ENCODE measurements around the gene C1orf232. TPM values are rescaled to one million over a fixed set of nuclear protein-coding genes. Genes with fewer than 3 reads are reported as not detected.
A peak's percentile ranks its signal among the peaks of the same experiment; 100 is the strongest.

Gene C1orf232
- total RNA-seq, 1 donor from 2014 or later, result not detected

GRCh38 chr1:26155370-26156284 is 13.1 kb downstream of the C1orf232 start:
- Histone ChIP-seq H3K4me1 (peaks cover 22% of the 10 kb centered on the region), H3K4me3 (peak overlapping the region; percentile 32), H3K27ac (peak overlapping the region; percentile 27), H3K36me3 (no peaks in the 10 kb centered on the region), H3K27me3 (ENCODE audit: low read depth) (peaks cover 34% of the 10 kb centered on the region), H3K9me3 (no peaks in the 10 kb centered on the region)
- no peak for TF ChIP-seq CTCF (IDR thresholded peaks at IDR 0.05)
- DNase-seq (no peak), ATAC-seq (peak; percentile 21 to 34)
- intact Hi-C loops (cut with DNase I), result no loop called here

GRCh38 chr1:26154750-26155149 is 14.0 kb downstream of the C1orf232 start:
- intact Hi-C loops (cut with DNase I), result no loop called here
- no peak for DNase-seq
- Histone ChIP-seq H3K4me1 (peaks cover 22% of the 10 kb centered on the region), H3K36me3 (no peaks in the 10 kb centered on the region), H3K27me3 (ENCODE audit: low read depth) (peaks cover 32% of the 10 kb centered on the region), H3K4me3 (peak overlapping the region; percentile 3), H3K27ac (no peak overlapping the region), H3K9me3 (no peaks in the 10 kb centered on the region)
- peak in 1 of 2 donors; percentile 20 for ATAC-seq
- TF ChIP-seq CTCF (IDR thresholded peaks at IDR 0.05), result no peak

DNA sequence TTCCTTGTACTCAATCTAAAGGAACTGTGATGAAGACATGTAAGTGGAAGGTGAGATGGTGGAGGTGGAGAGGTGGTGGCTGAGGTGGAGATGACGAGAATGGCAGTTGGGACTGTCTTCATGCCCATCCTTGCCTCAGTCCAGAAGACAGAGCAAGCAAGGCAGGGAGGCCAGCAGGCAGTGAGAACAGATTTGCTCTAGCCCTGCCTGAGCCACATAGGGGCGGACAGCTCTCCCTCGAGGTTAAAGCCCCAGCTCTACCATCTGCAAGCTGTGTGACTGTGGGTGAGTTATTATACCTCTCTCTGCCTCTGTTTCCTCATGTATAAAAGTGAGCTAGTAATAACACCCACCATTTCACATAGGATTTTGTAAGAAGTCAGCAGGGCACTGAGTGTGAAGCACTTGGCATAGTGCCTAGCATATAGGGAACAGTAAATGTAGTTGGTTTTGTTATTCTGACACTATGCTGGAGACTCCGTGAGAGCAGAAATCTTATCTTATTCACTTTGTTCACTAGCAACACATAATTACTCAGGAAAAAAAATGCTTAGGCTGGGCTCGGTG is 14.7 kb downstream of the C1orf232 start:
- Histone ChIP-seq H3K36me3 (no peaks in the 10 kb centered on the region), H3K4me1 (peaks cover 22% of the 10 kb centered on the region), H3K27ac (no peak overlapping the region), H3K27me3 (ENCODE audit: low read depth) (peaks cover 29% of the 10 kb centered on the region), H3K4me3 (no peak overlapping the region), H3K9me3 (no peaks in the 10 kb centered on the region)
- TF ChIP-seq CTCF (IDR thresholded peaks at IDR 0.05), result no peak
- DNase-seq (no peak), ATAC-seq (peak in 1 of 2 donors; percentile 18)
- intact Hi-C loops (cut with DNase I), result no loop called here

GRCh38 chr1:26148887-26149286 is 19.9 kb downstream of the C1orf232 start:
- Histone ChIP-seq H3K36me3 (no peaks in the 10 kb centered on the region), H3K27ac (no peak overlapping the region), H3K4me1 (no peaks in the 10 kb centered on the region), H3K9me3 (no peaks in the 10 kb centered on the region), H3K4me3 (no peak overlapping the region), H3K27me3 (ENCODE audit: low read depth) (no peaks in the 10 kb centered on the region)
- DNase-seq, result no peak
- TF ChIP-seq CTCF (IDR thresholded peaks at IDR 0.05), result no peak
- no peak for ATAC-seq
- intact Hi-C loops (cut with DNase I), result loop anchor here (5.0 kb wide), 1 partner anchor 42 kb away; no protein-coding TSS in a partner anchor

GRCh38 chr1:26145960-26146294 is 22.8 kb downstream of the C1orf232 start:
- H3K4me1 ChIP-seq, result no peaks in the 10 kb centered on the region
- no peak for TF ChIP-seq CTCF (IDR thresholded peaks at IDR 0.05)
- DNase-seq, result no peak
- no peaks in the 10 kb centered on the region for H3K36me3 ChIP-seq
- no peak overlapping the region for H3K4me3 ChIP-seq
- no peak for ATAC-seq
- no peaks in the 10 kb centered on the region for H3K27me3 ChIP-seq (ENCODE audit: low read depth)
- H3K27ac ChIP-seq, result no peak overlapping the region
- H3K9me3 ChIP-seq, result no peaks in the 10 kb centered on the region
- intact Hi-C loops (cut with DNase I), result loop anchor here (5.0 kb wide), 1 partner anchor 39 kb away; no protein-coding TSS in a partner anchor

All from lower lobe of right lung (tissue), 2 donors.